ENCODE results near the gene AP1AR.

GRCh38 chr4:112225157-112225556 is 6.4 kb upstream of the AP1AR start:
- TF ChIP-seq, protein P1, sequence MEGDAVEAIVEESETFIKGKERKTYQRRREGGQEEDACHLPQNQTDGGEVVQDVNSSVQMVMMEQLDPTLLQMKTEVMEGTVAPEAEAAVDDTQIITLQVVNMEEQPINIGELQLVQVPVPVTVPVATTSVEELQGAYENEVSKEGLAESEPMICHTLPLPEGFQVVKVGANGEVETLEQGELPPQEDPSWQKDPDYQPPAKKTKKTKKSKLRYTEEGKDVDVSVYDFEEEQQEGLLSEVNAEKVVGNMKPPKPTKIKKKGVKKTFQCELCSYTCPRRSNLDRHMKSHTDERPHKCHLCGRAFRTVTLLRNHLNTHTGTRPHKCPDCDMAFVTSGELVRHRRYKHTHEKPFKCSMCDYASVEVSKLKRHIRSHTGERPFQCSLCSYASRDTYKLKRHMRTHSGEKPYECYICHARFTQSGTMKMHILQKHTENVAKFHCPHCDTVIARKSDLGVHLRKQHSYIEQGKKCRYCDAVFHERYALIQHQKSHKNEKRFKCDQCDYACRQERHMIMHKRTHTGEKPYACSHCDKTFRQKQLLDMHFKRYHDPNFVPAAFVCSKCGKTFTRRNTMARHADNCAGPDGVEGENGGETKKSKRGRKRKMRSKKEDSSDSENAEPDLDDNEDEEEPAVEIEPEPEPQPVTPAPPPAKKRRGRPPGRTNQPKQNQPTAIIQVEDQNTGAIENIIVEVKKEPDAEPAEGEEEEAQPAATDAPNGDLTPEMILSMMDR (IDR thresholded peaks at IDR 0.05): no peak
- no peak for TF ChIP-seq POLR2A (IDR thresholded peaks at IDR 0.05)
